DOHH2 (cell line): ENCODE data around the gene APOD.
A peak's percentile ranks its signal among the peaks of the same experiment; 100 is the strongest.

Experiments
- EZH2phosphoT487 ChIP-seq: fragments of 200-600 bp; sonication (generic); IDR thresholded peaks from 2 replicates; pipeline ENCODE4 v1.6.1; 2017; ENCODE audit warnings: borderline replicate concordance, mild to moderate bottlenecking, antibody characterized with exemption, low read length, moderate library complexity, mixed read lengths
- TF ChIP-seq, protein P1 (sequence below): fragments of 200-600 bp; sonication (generic); IDR thresholded peaks from one replicate; pipeline ENCODE4 v1.5.1; 2014; ENCODE audit warnings: antibody characterized with exemption, mild to moderate bottlenecking, low read depth, low read length; ENCODE audit not compliant: poor library complexity, severe bottlenecking

DNA sequence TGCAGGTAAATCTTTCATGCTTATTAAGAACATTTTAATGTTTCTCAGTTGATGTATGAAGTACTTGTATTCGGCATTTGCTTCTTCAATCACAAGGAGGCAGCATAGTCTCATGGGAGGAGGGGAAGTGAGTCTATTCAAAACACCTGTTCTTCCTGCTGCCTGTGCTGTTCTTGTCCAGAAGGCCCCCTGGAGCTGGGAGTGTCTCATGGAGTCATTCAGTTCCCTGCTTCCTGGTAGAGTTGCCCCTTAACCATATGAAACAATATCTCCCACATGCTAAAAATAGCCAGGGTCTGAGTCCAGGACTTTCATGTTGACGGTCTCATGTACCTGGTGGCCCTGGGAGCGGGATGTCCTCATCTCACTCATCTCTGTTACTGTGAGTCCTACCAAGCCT lies 25.1 kb downstream of the APOD start:
- TF ChIP-seq, protein P1, sequence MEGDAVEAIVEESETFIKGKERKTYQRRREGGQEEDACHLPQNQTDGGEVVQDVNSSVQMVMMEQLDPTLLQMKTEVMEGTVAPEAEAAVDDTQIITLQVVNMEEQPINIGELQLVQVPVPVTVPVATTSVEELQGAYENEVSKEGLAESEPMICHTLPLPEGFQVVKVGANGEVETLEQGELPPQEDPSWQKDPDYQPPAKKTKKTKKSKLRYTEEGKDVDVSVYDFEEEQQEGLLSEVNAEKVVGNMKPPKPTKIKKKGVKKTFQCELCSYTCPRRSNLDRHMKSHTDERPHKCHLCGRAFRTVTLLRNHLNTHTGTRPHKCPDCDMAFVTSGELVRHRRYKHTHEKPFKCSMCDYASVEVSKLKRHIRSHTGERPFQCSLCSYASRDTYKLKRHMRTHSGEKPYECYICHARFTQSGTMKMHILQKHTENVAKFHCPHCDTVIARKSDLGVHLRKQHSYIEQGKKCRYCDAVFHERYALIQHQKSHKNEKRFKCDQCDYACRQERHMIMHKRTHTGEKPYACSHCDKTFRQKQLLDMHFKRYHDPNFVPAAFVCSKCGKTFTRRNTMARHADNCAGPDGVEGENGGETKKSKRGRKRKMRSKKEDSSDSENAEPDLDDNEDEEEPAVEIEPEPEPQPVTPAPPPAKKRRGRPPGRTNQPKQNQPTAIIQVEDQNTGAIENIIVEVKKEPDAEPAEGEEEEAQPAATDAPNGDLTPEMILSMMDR = peak; percentile 74
- TF ChIP-seq EZH2phosphoT487 = no peak
